Nucleus accumbens (tissue), 56 donors: ENCODE data around the gene KLHL11.
A peak's percentile ranks its signal among the peaks of the same experiment; 100 is the strongest.

Experiments used
- DNase-seq, 56 donors: peaks; one replicate each; lab custom pipeline; 2025; lab: John Stamatoyannopoulos, UW

KLHL11 gene

GRCh38 chr17:41864836-41865595 is at the start of gene KLHL11:
TSS of gene KLHL11 (minus strand) at chr17:41865423. CDS start at chr17:41865370, 53 bp downstream.
- peak in 55 of 56 donors; percentile 49 to 94 (median 83) for DNase-seq

DNA sequence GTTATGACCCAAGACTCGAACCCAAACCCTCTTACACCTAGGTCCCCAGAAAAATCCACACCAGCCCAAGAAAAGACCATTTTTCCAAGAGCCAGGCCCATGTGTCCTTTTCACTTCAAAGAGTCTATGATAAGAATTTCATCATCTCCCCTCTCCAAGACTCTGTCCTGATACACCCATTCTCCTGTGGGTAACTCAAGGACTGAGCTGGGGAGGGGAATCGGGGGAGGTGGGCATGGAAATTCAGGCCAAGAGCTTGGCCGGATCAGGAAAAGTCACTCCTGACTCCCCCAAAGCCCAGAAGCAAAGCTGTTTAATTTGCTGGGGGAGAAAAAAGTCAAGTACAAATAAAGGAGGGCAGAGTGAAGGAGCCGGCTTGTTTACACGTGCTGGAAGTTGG is 49.8 kb upstream of the KLHL11 start:
- DNase-seq = no peak

GRCh38 chr17:41914358-41914766 is 49.1 kb upstream of the KLHL11 start:
- no peak for DNase-seq

DNA sequence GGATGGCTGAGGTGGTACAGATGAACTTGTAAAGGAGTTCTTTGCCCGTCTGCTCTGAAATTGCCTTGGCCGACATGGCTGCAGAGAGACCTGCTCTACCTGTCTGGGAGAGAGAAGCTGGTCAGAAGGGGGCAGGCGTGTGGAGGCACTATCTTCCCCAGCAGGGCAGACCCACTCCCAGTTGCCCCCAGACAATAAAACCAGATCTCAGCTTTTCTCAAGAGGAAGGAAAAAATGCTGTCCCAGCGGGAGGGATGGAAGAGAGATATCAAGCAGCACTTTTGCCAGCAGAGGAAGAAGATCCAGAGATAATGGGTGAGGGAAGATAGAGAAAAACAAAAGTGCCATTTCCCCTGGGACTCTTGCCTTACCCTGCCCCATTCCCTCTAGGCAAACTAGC is 48.6 kb upstream of the KLHL11 start:
- DNase-seq = no peak

- no peak for DNase-seq
Measured at GRCh38 chr17:41912925-41913324, 47.7 kb upstream of the KLHL11 start.

DNA sequence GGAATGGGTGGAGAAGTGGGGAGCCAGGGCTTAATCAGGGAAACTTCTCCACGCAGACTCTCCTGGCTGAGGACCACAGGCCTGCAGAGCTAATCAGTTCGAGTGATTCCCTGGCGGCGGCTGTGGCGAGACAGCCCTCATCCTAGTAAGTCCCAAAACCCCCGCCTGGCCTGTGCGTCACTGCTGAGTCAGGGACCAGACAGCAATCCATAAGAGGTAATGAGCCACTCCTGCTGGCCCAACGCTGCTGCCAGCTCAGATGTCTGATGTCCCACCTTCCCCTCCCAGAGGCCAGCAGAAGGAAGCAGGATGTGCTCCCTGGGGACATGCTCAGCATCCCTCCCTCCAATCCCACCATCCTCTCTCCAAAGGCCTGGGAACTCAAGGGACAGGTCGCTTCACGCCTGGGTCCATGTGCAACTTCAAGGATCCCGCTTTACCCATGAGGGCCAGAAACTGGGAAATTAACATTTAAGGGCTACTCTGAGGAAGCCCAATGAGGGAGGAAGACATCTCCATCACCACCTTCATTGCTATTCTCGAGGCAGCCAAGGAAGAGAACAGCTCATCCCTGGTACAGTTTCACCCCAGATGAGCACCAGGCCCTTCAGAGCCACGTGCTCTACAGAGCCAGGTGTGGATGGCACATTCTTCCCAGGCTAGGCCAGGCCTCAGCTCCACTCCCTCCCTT is 45.6 kb upstream of the KLHL11 start:
- DNase-seq = no peak

- DNase-seq = no peak
Measured at GRCh38 chr17:41909088-41909487, 43.9 kb upstream of the KLHL11 start.

DNA sequence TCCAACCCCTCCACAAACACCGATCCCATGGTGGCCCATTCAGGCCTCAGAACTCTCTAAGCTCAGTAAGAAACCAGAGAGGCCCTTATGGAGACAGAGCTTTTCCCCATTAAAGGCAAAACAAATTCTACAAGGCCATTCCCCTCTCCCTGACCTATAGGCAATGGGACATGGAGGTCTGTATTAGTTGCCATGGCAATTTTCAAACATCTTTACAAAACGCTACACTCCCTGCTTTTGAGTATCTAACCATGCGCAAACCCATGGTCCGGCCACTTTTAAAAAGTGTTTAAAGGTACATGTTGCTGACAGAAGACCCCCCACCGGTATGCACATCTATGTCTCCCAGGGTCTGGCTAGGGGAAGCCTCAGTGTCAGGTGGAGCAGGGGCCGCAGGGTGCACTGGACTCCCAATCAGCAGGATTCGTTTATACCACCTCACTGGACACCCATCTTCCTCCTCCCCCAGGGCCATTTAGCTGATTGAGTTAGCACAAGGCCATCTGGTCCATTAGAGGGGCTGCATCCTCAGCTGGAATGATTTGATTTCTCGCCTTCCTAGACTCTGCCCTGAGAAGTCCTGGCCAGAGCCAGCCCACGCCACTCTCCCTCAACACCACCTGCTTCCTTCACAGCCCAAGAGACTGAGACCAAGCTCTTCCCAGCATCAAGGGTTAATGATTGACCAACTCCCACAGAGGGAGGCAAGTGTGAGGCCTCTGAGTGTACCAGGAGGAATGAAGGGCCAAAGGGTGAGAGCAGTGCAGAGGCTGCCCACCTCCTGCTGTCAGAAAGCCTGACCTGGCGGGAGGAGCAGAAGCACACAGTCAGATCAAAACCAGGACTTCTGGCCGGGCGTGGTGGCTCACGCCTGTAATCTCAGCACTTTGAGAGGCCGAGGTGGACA is 42.7 kb upstream of the KLHL11 start:
- DNase-seq = no peak

- peak in 2 of 56 donors; percentile 14 to 31 for DNase-seq
Measured at GRCh38 chr17:41907185-41907556, 41.9 kb upstream of the KLHL11 start.

DNA sequence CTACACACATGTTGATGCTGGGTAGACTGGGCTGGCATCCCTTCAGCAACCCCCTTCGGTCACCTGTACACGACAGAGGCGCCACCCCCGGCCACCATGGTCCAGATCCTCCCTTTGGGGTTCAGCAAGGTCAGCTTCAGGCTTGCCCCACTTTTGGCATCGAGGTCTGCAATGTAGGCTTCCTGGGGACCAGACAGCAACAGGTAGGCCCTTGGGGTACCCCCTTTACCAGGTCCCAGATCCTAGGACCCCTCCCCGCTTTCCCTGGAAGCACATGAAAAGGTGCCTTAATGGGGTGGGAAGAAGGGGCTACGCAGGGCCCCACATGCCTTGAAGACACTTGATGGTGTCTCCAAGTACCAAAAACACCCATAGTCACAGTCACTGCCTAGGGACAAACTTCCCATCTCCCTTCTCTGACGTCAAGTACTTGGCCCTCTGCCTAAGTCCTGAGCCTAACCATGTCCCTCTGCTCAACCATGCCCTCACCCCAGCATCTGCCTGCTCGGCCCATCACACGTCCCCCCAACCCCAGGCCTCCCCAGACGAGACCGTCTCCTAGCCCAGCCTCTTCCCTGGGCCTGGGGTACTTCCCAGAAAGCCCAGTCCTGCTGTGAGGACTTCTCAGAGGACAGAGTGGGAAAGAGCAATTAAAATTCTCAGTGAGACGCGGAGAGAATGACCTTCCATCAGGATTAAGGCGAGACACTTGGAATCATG is 41.4 kb upstream of the KLHL11 start:
- peak in 1 of 56 donors; percentile 20 for DNase-seq

DNA sequence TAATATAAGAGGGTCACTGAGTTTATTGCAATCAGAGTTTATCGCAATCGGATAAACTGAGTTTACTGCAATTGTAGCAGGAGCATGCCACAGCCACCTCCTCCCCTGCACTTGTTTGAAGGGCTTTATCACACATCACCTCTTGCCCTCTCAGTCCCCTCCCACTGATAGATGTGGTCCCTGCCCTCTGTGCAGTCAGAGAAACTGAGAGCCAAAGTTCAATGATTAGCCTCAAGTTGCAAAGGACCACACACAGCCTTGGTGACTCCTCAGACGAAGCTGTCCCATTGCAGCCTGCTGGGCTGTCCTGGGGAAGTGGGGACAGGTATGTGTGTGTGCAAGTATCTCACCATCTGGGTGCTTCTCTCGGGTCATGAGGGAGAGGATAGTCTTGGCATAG is 39.9 kb upstream of the KLHL11 start:
- DNase-seq = no peak

DNA sequence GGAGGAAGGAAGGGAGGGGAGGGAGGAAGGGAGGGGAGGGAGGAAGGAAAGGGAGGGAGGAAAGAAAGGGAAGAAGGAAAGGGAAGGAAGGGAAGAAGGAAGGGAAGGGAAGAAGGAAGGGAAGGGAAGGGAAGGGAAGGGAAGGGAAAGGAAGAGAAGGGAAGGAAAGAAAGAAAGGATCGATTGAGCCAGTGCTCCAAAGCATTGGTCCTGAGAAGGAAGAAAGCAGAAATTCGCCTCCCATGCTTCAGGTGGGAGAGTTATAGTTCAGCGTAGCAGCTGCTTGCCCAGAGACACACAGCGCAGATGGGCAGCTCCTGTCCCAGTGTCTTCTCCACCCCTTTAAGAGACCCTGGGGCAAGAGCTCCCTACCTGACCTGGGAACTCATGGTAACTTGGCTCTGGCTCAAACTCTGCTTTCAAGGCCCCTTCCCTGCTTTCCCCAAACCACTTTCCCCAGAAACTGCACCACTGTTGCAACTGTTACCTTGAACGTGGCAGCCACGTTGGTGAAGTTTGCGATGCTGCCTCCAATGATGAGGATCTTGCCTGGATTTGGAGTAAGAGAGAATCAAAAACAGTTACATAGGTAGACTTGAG is 39.1 kb upstream of the KLHL11 start:
- DNase-seq = no peak

GRCh38 chr17:41901646-41902045 is 36.4 kb upstream of the KLHL11 start:
- DNase-seq = no peak

GRCh38 chr17:41896726-41897125 is 31.5 kb upstream of the KLHL11 start:
- no peak for DNase-seq

DNA sequence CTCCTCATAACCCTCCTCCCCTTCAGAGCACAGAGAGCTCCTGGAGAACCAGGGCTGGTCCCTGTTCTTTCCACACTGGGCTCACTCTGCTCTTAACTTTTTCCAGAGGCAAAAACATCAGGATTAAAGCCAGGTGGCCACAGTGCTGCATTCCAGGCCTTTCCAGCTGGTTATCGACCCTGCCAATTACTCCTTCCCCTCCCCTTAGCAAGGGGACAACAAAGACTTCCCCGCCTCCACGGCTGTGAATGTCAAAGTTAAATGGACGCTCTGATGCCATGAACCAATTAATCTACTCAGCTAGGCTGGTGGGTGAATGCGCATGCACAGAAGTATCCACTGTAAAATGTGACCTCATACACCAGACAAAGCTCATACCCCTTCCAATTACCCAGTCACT is 30.4 kb upstream of the KLHL11 start:
- DNase-seq = no peak

GRCh38 chr17:41894791-41895331 is 29.6 kb upstream of the KLHL11 start:
- DNase-seq = no peak

GRCh38 chr17:41893384-41893783 is 28.2 kb upstream of the KLHL11 start:
- no peak for DNase-seq

- no peak for DNase-seq
Measured at GRCh38 chr17:41892021-41892376, 26.8 kb upstream of the KLHL11 start.

DNA sequence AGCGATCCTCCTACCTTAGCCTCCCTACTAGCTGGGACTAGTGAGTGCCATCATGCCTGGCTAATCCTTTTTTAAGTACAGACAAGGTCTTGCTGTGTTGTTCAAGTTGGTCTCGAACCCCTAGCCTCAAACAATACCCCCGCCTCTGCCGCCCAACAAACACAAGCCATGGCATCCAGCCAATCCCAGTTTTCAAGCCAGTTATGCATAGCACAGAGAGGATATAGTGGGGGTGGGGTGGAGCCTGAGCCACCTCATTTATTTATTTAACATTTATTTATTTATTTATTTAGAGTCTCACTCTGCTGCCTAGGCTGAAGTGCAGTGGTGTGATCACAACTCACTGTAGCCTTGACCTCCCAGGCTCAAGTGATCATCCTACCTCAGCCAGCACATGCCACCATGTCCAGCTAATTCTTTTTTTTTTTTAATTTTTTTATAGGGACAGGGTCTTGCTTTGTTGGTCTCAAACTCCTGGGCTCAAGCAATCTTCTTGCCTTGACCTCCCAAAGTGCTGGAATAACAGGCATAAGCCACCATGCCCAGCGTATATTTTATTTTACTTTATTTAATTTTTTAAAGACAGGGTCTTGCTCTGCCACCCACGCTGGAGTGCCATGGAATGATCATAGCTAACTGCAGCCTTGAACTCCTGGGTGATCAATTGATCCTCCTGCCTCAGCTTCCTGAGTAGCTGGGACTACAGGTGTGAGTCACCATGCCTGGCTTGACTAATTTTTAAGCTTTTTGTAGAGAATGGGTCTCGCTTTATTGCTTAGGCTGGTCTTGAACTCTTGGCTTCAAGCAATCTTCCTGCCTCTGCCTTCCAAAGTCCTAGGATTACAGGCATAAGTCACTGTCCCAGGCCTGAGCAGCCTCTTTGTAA is 26.2 kb upstream of the KLHL11 start:
- no peak for DNase-seq
